ENCODE data around the gene TXNDC8. TPM values are rescaled to one million over a fixed set of nuclear protein-coding genes. Genes with fewer than 3 reads are reported as not detected.
A peak's percentile ranks its signal among the peaks of the same experiment; 100 is the strongest.

Gene TXNDC8
- total RNA-seq, 1 donor from 2014 or later = not detected

DNA sequence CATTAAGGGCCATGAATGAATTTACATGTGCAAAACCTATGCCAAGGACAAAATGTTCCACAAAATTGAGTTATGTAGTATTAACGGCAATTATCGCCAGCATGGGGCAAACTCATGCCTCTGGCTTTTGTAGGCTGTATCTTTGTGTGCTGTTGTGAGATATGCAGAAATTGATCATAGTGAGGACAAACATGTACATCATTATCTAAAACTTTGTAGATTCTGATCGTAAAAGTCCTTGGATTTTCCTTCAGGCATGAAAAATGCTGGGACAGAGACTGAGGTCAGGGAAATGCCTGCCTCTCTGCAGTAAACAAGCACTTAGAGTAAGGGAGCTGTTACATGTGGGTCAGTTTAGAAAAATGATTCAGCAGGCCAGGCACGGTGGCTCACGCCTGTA lies 5.9 kb upstream of the TXNDC8 start:
- TF ChIP-seq, protein P1, sequence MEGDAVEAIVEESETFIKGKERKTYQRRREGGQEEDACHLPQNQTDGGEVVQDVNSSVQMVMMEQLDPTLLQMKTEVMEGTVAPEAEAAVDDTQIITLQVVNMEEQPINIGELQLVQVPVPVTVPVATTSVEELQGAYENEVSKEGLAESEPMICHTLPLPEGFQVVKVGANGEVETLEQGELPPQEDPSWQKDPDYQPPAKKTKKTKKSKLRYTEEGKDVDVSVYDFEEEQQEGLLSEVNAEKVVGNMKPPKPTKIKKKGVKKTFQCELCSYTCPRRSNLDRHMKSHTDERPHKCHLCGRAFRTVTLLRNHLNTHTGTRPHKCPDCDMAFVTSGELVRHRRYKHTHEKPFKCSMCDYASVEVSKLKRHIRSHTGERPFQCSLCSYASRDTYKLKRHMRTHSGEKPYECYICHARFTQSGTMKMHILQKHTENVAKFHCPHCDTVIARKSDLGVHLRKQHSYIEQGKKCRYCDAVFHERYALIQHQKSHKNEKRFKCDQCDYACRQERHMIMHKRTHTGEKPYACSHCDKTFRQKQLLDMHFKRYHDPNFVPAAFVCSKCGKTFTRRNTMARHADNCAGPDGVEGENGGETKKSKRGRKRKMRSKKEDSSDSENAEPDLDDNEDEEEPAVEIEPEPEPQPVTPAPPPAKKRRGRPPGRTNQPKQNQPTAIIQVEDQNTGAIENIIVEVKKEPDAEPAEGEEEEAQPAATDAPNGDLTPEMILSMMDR (IDR thresholded peaks at IDR 0.05; ENCODE audit: insufficient read depth, low read length, poor library complexity, severe bottlenecking) = no peak
- Histone ChIP-seq H3K36me3 (ENCODE audit: control insufficient read depth, insufficient read depth, low read length) (no peaks in the 10 kb centered on the region), H3K4me3 (ENCODE audit: low read depth, low read length) (no peak overlapping the region), H3K27me3 (ENCODE audit: control insufficient read depth, insufficient read depth, low read length) (peaks cover 2% of the 10 kb centered on the region)
- no peak for DNase-seq (ENCODE audit: low read depth)

DNA sequence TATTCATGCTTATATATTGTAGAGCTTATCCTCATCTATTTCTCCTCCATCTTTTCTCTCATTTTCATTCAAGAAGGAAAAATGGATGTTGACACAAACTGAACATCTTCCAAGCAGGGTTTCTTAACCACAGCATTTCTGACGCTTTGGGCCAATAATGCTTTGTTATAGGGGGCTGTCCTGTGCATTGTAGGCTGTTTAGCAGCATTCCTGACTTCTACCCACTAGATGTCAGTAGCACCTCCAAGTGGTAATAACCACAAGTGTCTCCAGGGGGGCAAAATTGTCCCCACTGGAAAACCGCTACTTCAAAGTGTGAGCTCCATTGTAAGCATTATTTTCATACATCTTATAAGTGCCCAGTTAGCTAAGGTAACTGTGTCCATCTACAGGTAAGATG lies 2.6 kb upstream of the TXNDC8 start:
- H3K36me3 ChIP-seq (ENCODE audit: control insufficient read depth, insufficient read depth, low read length) = no peaks in the 10 kb centered on the region
- TF ChIP-seq, protein P1 (IDR thresholded peaks at IDR 0.05; ENCODE audit: insufficient read depth, low read length, poor library complexity, severe bottlenecking) = peak; percentile 24
- no peak for DNase-seq (ENCODE audit: low read depth)

GRCh38 chr9:110338143-110338542 lies 480 bp upstream of the TXNDC8 start:
- Histone ChIP-seq H3K36me3 (ENCODE audit: control insufficient read depth, insufficient read depth, low read length) (no peaks in the 10 kb centered on the region), H3K27me3 (ENCODE audit: control insufficient read depth, insufficient read depth, low read length) (peaks cover 2% of the 10 kb centered on the region), H3K4me3 (ENCODE audit: low read depth, low read length) (no peak overlapping the region)
- no peak for DNase-seq (ENCODE audit: low read depth)
- TF ChIP-seq, protein P1 (IDR thresholded peaks at IDR 0.05; ENCODE audit: insufficient read depth, low read length, poor library complexity, severe bottlenecking) = no peak

More for the DNA sequence above, 2.6 kb upstream of the TXNDC8 start:
- peaks cover 2% of the 10 kb centered on the region for H3K27me3 ChIP-seq (ENCODE audit: control insufficient read depth, insufficient read depth, low read length)
- no peak overlapping the region for H3K4me3 ChIP-seq (ENCODE audit: low read depth, low read length)

DNA sequence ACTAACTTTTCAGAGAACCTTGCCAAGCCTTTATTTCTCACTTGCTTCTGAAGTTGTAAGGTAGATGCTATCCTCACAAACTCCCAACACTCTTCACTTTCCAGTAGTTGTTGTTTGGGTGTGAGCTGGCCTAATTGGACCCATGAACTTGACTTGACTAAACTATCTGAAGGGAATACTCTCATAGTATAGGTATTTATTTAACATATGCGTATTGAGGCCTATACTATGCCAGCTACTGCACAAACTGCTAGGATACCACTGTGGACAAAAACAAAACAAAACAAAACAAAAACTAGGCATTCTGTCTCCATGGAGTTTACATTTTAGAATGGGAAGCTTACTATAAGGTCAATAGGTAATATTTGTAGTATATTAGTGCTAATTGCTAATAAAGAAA lies 1.3 kb downstream of the TXNDC8 start:
- Histone ChIP-seq H3K27me3 (ENCODE audit: control insufficient read depth, insufficient read depth, low read length) (peaks cover 2% of the 10 kb centered on the region), H3K4me3 (ENCODE audit: low read depth, low read length) (no peak overlapping the region), H3K36me3 (ENCODE audit: control insufficient read depth, insufficient read depth, low read length) (no peaks in the 10 kb centered on the region)
- no peak for DNase-seq (ENCODE audit: low read depth)
- TF ChIP-seq, protein P1 (IDR thresholded peaks at IDR 0.05; ENCODE audit: insufficient read depth, low read length, poor library complexity, severe bottlenecking) = no peak

DNA sequence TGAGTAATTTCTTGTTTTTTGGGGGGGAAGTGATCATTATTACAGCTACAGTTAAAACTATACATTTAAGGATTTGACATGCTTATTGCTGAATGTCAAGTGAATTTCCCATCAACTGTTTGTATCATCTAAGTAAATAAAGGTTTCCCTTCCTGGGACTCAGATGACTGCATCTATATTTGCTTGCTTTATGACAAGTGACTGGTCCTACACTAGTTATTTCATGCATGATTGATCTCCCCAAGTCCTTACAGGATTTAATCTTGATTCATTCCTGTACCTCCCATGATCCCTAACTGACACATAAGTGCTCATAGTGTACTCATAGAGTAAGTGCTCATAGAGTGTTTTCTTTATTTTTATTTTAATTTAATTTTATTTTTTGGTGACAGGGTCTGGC lies 2.8 kb downstream of the TXNDC8 start:
- H3K4me3 ChIP-seq (ENCODE audit: low read depth, low read length) = no peak overlapping the region
- TF ChIP-seq, protein P1 (IDR thresholded peaks at IDR 0.05; ENCODE audit: insufficient read depth, low read length, poor library complexity, severe bottlenecking) = no peak
- H3K27me3 ChIP-seq (ENCODE audit: control insufficient read depth, insufficient read depth, low read length) = no peaks in the 10 kb centered on the region
- H3K36me3 ChIP-seq (ENCODE audit: control insufficient read depth, insufficient read depth, low read length) = no peaks in the 10 kb centered on the region
- DNase-seq (ENCODE audit: low read depth) = no peak

DNA sequence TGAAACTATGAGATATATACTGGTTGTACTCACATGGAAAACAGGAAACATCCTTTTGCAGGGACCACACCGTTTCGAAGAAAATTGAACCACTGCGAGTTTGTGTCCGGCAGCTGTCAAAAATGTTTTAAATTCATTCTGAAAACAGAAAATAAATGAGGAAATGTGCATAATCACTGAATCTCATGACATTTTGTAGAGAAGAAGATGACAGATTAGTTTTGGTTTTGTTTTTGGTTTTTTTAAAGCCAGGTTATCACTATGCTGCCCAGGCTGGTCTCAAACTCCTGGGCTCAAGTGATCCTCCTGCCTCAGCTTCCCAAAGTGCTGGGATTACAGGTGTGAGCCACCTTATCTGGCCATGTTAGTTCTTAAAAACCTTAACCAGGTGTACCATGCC lies 3.5 kb downstream of the TXNDC8 start:
- no peaks in the 10 kb centered on the region for H3K36me3 ChIP-seq (ENCODE audit: control insufficient read depth, insufficient read depth, low read length)
- H3K27me3 ChIP-seq (ENCODE audit: control insufficient read depth, insufficient read depth, low read length) = no peaks in the 10 kb centered on the region
- no peak for DNase-seq (ENCODE audit: low read depth)
- TF ChIP-seq, protein P1 (IDR thresholded peaks at IDR 0.05; ENCODE audit: insufficient read depth, low read length, poor library complexity, severe bottlenecking) = no peak
- H3K4me3 ChIP-seq (ENCODE audit: low read depth, low read length) = no peak overlapping the region
